ENCODE results near the gene DGKB.

DGKB gene

DNA sequence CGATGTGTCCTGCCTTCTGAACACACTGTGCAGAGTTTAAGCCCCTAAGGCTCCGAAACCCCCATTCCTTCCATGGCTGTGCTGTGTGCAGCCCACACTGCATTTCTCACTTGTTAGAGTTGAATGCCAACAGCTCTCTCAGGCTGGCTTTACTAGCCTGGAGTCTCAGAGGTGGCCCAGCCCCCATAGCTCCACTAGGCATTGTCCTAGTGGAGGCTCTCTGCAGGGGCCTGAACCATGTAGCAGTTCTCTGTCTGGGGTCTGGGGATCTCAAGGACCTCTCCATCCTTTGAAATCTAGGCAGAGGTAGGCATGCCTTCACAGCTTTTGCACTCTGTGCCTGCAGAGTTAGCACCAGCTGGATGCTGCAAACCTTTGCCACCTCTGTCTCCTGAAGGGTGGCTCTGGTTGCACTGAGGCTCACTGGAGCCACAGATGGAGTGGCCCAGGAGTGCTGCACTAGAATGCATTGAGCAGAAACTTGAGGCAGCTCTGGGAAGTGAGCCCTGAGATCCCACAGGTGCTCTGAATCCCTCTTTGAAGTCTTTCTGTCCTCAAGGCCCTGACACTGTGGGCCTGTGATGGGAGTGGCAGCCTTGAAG is 301.7 kb downstream of the DGKB start:
- DNase-seq (ENCODE audit: low read depth in 2 of 2, low spot score in 1 of 2): no peak

DNA sequence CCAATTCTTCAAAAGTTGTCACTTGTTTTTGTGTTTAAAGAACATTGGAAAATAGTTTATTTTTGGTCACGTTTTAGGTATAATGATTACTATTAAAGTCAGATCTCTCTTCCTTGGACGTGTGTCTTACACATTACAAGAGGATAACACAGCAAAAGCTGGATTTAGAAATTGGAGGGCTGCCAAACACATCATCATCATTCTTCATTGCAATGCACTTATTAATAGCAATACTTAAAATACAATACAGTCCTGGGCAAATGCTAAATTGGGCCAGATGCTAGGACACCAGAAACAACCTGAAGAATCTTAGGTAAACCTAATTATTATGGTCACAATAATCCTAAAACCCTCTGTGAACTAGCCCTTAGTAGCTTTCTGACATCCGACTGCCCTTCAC is 303.6 kb downstream of the DGKB start:
- DNase-seq (ENCODE audit: low read depth in 2 of 2, low spot score in 1 of 2): no peak

DNA sequence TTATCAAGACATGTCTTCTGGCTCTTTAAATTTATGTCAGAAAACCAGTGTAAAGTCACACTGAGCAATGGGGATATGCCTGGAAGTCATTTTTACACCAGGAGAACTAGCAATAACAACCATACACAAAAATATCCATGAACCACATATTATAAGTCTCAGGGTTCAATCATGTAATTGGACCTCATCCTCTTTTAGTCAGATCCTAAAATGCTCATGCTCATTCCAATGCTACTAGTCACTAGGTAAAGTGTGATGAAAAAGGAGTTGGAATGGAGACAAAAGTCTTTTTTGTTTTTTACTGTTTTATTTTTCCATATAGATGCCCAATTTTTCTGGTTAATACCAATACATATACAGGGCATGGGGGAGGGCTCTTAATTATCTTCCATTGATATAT is 306.1 kb downstream of the DGKB start:
- DNase-seq (ENCODE audit: low read depth in 2 of 2, low spot score in 1 of 2): no peak

DNA sequence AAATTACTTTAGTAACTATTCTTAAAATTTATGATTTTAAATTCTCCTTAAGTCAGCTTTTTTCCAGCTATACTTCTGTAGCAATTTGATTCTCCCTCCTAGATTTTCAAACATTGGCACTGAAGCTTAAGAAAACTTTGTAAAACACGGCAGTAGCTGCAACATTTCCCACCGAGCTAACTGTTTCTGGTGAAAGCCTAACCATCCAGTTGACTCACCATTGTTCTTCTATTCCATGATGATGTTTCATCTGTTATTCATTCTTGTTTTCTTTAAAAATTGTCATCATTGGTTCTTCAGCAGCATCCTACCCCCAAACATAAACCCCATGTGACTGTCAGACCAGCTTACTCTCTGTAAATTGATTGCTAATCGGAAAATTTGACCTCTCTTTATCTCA is 312.3 kb downstream of the DGKB start:
- no peak for DNase-seq (ENCODE audit: low read depth in 2 of 2, low spot score in 1 of 2)

DNA sequence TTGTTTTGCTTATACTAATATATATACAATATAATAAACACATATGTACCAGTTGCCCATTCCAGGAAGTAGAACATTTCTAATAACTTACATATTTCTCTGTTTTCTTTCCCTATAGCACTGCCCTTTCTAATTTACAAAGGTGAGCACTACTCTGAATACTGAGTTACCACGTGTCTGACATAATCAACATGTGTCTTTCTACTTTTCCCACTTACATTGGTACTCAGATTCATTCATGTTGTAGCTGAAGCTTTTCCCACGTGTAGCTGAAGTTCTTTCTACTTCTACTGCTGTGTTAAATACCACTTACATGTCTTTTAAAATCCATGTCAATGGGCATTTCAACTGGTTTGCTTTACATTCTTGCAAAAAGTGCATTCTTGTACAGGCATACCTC is 317.3 kb downstream of the DGKB start:
- no peak for DNase-seq (ENCODE audit: low read depth in 2 of 2, low spot score in 1 of 2)

DNA sequence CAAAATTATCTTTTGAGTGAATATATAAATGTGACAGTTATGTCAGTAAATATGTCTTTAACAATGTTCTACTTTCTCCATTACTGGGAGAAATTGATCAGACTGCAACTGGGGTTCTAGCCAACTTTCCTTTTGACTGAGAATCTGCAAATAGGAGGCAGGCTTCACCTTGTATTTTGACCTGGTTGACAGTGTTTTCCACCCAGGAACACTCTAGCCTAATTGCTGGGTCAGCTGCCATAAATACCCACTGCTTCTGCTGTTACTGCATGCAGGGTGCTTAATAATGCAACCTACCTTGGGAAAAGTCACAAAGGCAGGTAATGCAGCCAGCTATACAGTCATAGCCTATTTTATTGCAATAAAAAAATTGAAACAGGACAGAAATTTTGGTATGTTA is 319.0 kb downstream of the DGKB start:
- DNase-seq (ENCODE audit: low read depth in 2 of 2, low spot score in 1 of 2): no peak

DNA sequence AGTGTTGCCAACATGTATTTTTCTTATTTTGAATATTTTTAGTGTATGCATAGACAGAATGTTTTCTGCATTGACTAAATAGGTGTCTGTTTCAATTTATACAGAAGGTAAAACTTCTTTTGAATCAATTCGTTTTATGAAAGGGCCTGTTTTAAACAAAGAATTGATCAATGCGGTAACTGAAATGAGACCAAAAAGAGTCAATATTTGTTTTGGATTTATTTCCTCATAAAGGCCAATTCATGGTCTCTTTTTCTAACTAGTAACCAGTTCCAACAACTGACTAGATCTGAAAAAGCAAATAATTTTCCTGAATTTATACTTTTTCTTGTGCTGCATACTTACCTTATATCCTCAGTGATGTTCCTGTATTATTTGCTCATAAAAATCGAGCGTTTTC is 320.5 kb downstream of the DGKB start:
- no peak for DNase-seq (ENCODE audit: low read depth in 2 of 2, low spot score in 1 of 2)

DNA sequence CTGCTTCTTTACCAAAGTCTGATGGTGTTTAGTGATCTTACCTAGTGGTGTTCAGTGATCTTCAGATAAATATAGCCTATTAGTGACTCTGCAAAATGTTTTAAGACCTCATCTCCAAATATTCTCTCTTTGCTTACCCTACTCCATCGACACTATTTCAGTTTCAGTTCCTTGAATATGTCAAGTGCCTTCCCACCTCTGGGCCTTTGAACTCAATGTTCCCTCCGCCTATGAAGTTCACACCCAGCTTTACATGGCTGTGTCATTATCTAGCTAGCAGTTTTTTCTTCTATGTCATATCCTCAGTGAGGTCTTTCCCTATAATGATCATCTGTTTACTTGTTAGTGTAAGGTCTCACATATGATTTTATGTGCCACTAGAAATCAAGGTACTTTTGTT is 322.6 kb downstream of the DGKB start:
- no peak for DNase-seq (ENCODE audit: low read depth in 2 of 2, low spot score in 1 of 2)

DNA sequence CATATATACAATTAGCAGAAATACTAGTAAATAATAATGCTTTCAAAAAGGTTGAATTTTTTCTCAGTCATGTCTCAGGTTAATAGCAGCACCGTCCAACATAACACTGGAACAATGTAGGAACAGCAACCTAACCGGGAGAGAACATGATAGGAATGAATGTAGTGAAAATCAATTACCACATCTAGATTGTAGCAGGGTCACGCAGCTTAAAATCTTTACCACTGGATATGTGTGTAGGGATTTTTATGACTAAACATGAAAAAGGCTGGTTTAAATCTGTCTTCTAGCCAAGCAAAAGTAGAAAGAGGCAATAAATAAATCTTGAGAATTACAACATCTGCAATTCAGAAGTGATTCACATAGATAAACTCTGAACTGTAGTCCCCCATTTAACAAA is 326.0 kb downstream of the DGKB start:
- no peak for DNase-seq (ENCODE audit: low read depth in 2 of 2, low spot score in 1 of 2)

DNA sequence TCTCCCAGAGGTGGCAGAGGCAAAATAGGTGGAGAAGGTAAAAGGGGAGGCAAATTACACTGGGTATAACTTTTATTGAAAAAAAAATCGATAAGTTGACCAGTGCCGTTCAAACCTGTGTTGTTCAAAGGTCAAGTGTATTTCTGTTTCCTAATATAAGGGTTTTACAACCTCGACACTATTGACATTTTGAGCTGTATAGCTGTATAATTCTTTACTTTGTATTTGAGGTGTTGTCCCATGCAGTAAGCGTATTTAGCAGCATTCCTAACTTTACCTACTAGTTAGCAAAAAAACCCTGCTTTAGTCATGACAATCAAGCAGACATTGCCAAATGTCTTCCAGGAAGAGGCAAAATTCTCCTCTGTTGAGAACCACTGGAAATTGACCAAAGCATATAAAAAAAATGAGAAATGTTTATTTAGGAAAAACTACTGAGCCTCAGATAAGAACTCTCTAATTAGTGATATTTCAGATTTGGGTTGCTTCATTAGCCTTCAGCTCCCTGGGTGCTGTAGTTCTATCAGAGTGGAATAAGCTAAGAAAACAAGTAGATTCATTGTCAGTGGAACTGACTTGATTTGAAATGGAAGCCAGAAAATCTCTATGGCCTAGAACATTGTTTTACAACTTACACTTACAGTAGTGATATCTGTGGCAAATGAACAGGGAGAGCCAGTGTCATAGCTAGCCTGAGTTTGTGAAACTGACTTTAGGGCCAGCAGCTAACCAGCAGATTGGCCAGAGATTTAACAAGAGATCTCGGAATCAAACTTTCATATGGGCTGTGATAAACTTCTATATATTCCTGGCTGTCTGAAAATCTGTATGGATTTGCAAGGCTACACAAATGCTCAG is 331.6 kb downstream of the DGKB start:
- no peak for DNase-seq (ENCODE audit: low read depth in 2 of 2, low spot score in 1 of 2)

DNA sequence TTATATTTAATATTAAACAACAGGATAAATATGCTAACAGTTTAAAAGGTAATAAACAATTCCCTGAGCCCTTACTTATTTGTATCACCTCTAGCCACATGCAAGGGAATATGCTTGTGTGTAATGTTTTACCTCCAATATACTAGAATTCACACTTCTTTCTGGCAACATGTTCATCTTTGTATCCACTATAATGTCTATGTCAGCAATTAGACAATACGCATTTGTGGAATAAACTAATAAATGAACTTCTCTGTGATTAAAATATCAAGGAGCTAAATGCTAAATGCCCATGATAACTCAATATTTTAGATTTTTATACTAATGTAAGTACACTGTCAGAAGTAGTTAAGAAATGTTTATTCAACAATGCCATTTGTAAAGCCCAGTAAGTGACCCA is 350.5 kb downstream of the DGKB start:
- DNase-seq (ENCODE audit: low read depth in 2 of 2, low spot score in 1 of 2): no peak

DNA sequence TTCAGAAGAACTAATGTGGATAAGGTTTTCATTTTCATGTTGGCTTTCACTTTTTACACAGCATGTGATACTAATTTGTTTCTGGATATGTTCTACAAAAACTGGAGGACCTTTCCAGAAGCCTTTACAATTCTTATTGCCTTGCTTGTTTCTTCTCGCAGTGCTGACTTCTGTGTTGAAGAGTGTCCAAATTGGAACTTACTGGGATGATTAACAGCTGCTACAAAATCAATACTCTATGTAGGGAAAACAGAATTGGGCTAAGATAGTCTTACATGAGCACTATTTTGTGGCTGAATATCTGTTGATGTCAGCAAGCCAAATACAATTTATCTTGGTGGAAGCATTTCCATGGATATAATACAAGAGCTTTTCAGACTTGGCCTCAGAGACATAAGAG is 351.2 kb downstream of the DGKB start:
- DNase-seq (ENCODE audit: low read depth in 2 of 2, low spot score in 1 of 2): no peak

DNA sequence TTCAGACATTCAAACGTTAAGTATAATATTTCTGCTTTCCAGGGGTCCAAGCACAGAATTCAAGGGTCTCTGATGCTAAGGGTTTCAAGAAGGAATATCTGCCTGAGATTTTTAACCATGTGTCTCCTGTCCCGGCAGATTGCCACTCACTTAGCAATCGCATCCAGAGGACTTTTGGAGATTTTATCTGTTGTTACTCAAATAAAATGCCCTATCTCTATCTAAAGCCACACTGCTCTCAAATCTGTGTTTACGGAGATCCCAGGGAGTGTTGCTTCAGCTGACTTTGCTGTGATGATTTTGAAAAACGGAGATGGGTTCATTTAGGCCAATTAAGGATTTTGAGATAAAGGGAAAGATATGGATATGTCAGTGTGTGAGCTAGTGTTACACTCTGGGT is 359.9 kb downstream of the DGKB start:
- no peak for DNase-seq (ENCODE audit: low read depth in 2 of 2, low spot score in 1 of 2)

DNA sequence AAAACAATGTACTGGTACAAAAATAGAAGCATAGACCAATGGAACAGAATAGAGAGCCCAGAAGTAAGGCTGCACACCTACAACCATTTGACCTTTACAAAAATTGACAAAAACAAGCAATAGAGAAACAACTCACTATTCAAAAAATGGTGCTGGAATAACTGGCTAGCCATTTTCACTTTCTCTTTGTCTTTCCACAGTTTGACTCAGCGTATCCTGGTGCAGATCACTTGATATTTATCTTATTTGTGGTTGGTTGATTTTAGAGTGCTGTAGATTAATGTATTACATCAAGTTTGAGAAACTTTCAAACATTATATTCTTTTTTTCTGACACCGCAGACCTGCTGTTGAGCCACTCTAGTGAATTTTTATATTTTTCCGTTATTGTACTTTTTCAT is 381.4 kb downstream of the DGKB start:
- no peak for DNase-seq (ENCODE audit: low read depth in 2 of 2, low spot score in 1 of 2)

DNA sequence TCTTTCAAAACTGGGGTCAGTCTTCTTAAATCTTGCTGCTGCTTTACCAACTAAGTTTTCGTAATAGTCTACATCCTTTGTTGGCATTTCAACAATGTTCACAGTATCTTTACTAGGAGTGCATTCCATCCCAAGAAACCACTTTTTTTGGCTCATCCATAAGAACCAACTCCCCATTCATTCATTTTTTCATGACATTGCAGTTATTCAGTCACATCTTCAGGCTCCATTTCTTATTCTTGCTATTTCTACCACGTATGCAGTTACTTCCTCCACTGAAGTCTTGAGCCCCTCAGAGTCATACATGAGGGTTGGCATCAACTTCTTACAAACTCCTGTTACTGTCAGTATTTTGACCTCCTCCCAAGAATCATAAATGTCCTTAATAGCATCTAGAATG is 392.3 kb downstream of the DGKB start:
- no peak for DNase-seq (ENCODE audit: low read depth in 2 of 2, low spot score in 1 of 2)

DNA sequence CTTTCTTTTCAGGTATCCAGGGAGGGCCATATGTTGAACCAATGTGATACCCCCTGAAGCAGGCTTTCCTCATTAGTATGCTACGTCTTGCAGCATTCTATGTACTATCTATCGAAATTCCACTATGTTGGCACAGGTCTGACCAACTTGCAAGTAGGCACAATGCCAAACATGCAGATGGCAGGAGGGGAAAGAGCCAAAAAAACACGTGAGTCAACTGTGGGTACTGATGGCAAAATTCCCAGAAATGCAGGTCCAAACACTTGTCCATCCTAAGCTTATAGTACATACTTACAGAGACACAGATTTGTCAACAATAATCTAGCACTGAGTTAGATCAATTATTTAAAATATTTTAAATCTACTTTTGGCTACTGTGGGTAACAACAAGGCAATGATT is 394.9 kb downstream of the DGKB start:
- DNase-seq (ENCODE audit: low read depth in 2 of 2, low spot score in 1 of 2): no peak

DNA sequence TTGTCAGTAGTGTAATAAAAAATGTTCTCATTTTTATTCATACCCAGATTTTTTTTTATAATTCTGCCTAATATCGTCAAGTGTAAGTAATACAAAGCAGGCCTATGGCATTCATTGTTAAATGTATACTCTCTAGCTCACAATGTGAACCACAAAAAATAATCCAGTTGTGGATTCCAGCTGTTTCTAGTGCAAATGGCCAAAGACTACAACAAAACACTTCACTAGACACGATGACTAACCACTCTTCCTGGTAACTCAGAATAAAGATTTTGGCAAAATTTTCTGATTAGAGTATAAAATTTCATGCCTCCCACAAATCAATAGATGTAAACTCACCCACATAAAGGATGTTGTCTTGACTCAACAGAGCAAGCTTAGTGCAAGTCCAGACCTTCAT is 396.6 kb downstream of the DGKB start:
- DNase-seq (ENCODE audit: low read depth in 2 of 2, low spot score in 1 of 2): no peak

DNA sequence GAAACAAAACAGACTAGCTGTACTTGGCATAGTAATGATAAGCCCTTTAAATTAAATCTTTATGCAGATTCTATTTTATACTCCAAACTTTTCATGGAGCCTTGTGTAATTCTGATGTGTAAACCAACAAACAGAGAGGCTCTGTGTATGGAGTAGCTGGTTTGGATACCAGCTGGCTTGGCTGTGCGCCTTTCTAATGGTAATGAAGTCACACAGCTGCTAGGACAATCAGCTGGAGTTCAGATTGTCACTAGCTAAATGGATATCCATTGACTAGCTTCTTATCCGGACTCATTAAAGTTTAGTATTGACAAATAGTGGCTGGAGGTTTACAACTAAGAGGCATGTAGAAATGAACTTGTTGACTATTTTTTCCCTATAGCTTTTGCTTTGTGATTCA is 398.4 kb downstream of the DGKB start:
- no peak for DNase-seq (ENCODE audit: low read depth in 2 of 2, low spot score in 1 of 2)

DNA sequence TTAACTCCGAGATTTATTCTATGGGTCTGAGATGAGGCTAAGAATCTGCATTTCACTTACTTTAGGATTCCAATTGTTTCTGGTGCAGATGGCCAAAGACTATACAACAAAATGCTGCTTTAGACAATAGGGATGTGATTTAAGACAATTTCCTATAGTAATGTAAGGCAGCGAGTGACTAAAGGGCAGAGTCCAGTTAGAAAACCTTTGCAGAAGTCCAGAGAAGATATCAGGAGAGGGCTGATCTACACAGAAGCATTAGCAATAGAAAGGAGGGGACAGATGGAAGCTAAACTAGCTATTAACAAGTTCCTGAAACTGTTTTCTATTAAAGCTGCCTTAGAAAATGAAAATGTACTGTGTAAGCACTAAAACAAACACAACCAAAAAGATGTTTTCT is 398.9 kb downstream of the DGKB start:
- no peak for DNase-seq (ENCODE audit: low read depth in 2 of 2, low spot score in 1 of 2)

DNA sequence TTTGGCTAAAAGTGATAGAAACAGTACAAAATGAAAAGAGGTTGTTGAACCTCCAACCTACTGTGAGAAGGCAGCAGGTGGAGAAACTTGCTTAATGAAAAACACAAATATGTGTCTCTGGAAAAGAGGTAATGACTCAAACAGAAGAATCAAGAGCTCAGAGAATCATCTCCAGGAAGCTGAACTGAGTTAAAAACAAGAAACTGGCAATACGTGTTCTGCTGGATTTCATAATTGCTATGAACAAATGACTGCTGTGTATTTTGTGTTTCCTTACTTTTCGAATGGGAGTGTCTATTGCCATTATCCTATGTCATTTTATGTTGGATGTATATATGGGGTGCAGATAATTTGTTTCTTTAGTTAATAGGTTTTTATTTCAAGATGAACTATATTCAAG is 401.1 kb downstream of the DGKB start:
- no peak for DNase-seq (ENCODE audit: low read depth in 2 of 2, low spot score in 1 of 2)

DNA sequence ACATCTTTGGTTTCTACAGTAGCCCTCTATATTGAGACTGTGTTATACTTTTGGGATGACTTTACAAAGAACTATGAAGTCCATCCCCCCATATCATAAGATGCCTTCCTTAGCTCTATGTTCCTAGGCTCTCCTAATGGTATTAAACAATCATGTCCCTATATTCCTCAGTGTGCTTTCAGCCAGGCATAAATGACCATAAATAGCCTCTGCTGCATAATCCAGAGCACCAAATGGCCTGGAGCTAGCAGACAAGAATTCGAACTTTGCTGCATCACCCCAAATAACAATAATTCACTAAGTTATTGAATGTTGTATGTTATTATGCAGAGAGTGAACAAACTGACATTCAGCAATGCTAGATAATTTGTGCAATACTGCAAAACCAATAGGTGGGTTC is 405.2 kb downstream of the DGKB start:
- no peak for DNase-seq (ENCODE audit: low read depth in 2 of 2, low spot score in 1 of 2)

DNA sequence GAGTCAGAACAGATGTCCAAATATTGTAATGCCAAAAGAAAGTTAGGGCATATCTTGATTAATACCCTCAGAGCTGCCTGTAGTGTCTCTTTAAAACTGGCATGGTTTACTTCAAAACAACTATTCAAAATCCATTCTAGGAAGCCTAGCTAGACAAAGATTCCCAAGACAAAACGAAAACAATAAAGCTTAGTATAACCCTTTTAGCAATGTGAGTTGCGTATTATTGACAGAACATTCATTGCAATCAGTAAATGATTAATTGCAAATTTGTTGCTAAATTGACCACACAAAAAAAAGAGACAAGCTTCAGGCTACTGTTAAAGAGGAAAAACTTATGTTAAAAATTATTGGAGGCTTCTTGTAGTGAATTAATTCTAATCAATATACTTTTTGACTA is 406.9 kb downstream of the DGKB start:
- no peak for DNase-seq (ENCODE audit: low read depth in 2 of 2, low spot score in 1 of 2)
